Measurements from ENCODE around the gene MCF2L2. TPM values are rescaled to one million over a fixed set of nuclear protein-coding genes. Genes with fewer than 3 reads are reported as not detected.

Gene MCF2L2
- total and polyA plus RNA-seq, 2 of the 13 experiments (the other 11 are each of a cell fraction or from before 2014, with no cell fraction given) = not detected

DNA sequence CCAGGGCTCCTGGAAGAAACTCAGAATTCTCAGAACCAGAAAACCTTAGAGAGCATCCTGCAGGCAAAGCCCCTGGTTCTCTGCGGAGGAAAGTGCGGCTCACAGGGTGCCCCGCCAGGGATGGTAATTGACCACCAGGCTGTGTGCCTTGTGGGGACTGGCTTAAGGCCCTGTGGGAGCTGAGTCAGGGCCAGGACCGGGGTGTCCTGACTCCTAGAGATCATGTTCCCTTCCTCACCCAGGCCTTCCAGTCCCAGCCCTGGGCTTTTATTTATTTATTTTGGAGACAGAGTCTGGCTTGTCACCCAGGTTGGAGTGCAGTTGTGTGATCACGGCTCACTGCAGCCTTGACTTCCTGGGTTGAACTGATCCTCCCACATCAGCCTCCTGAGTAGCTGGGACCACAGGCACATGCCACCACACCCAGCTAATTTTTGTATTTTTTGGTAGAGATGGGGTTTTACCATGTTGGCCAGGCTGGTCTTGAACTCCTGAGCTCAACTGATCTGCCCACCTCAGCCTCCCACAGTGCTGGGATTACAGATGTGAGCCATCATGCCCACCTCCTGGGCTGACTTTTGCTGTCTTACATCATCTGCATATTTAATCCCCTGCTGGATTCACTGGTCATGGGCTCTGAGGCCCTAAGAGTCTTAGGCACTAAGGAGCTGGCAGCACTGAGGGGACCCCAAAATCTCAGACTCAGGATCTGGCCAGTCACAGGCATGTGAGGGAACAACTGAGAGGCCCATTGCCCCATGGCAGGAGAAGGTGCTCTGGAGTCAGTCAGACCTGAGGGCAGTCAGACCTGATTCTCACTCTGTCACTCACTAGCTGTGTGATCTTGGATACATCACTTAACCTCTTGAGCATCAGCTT, 245.4 kb downstream of the MCF2L2 start (continued):
- TF ChIP-seq, protein P1, sequence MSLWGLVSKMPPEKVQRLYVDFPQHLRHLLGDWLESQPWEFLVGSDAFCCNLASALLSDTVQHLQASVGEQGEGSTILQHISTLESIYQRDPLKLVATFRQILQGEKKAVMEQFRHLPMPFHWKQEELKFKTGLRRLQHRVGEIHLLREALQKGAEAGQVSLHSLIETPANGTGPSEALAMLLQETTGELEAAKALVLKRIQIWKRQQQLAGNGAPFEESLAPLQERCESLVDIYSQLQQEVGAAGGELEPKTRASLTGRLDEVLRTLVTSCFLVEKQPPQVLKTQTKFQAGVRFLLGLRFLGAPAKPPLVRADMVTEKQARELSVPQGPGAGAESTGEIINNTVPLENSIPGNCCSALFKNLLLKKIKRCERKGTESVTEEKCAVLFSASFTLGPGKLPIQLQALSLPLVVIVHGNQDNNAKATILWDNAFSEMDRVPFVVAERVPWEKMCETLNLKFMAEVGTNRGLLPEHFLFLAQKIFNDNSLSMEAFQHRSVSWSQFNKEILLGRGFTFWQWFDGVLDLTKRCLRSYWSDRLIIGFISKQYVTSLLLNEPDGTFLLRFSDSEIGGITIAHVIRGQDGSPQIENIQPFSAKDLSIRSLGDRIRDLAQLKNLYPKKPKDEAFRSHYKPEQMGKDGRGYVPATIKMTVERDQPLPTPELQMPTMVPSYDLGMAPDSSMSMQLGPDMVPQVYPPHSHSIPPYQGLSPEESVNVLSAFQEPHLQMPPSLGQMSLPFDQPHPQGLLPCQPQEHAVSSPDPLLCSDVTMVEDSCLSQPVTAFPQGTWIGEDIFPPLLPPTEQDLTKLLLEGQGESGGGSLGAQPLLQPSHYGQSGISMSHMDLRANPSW (CRISPR knock-in tag; IDR thresholded peaks at IDR 0.05; ENCODE audit: borderline replicate concordance) = no peak

DNA sequence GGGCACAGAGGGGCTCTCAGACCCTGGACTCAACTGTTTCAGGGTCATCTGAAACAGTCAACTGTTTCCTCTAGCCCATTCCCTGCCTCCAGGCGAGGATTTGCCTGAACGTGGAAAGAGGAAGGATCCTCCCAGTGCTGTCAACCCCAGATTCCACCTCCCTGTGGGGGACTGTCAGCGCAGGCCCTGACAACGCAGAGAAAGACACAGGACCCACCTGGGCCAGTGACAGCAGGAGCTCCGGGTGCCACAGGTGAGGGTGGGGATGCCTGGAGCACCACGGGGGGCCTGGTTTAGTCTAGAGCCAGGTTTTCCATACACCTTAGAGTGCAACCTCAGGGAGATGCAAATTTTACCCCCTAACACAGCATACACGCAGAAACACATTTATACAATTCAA, 246.3 kb downstream of the MCF2L2 start:
- no peak overlapping the region for H2AFZ ChIP-seq (ENCODE audit: low read length)
- no peak for DNase-seq (ENCODE audit: low spot score)
- H3K9me3 ChIP-seq (ENCODE audit: low read length) = no peaks in the 10 kb centered on the region
- no peaks in the 10 kb centered on the region for H3K79me2 ChIP-seq (ENCODE audit: insufficient read depth, low read length)
- H3K4me3 ChIP-seq (replicated peaks in 1 of 3; ENCODE audit: insufficient read depth in 1 of 3, low read depth in 2 of 3, low read length in 3 of 3) = no peak overlapping the region
- no peaks in the 10 kb centered on the region for H4K20me1 ChIP-seq (ENCODE audit: insufficient read depth, low read length)
- H3K4me1 ChIP-seq (ENCODE audit: insufficient read depth, low read length) = no peaks in the 10 kb centered on the region; the same call in 1 of the 2 replicates
- H3K4me2 ChIP-seq (ENCODE audit: low read depth, low read length) = no peak overlapping the region
- BruUV-seq (replicated peaks) = no TSS peak
- no peak overlapping the region for H3K9ac ChIP-seq (ENCODE audit: insufficient read depth, low read depth, low read length)
- intact Hi-C loops (cut with micrococcal nuclease; ENCODE audit: unreplicated experiment) = no loop called here
- ATAC-seq = no peak
- no peak overlapping the region for H3K27ac ChIP-seq (ENCODE audit: extremely low read length, insufficient read depth, low read length)
- H3K36me3 ChIP-seq (replicated peaks in 1 of 2; ENCODE audit: control insufficient read depth in 1 of 2, insufficient read depth in 2 of 2, low read length in 2 of 2) = no peaks in the 10 kb centered on the region
- peaks cover 8 to 29% of the 10 kb centered on the region in 2 experiments for H3K27me3 ChIP-seq (ENCODE audit: control insufficient read depth in 1 of 2, insufficient read depth in 2 of 2, low read length in 2 of 2)
- no CpG with 5 or more reads among the region's 7 CpGs for WGBS (ENCODE audit: low lambda C conversion rate)
- ChIA-PET CTCF (ENCODE audit: low intra/inter-chr PET ratio, low total read pairs) (no interaction called here), POLR2A (no interaction called here)
- no peak for FAIRE-seq
- in situ Hi-C loops (cut with HindIII; ENCODE audit: extremely low pct_ligation_motif_present, low pct_unique_long_range_greater_than_20kb) = loop anchor here (5.0 kb wide), 1 partner anchor 205 kb away; no protein-coding TSS in a partner anchor
- TF ChIP-seq MTA1 (CRISPR knock-in tag; IDR thresholded peaks at IDR 0.05; ENCODE audit: borderline replicate concordance) (no peak), ZEB1 (IDR thresholded peaks at IDR 0.05; ENCODE audit: insufficient replicate concordance, low read depth) (no peak), PHF20 (CRISPR knock-in tag; IDR thresholded peaks at IDR 0.05) (no peak), NR2F2 (IDR thresholded peaks at IDR 0.05; ENCODE audit: borderline replicate concordance, low read depth) (no peak), NFATC3 (CRISPR knock-in tag; IDR thresholded peaks at IDR 0.05) (no peak), SOX6 (IDR thresholded peaks at IDR 0.05) (no peak), SOX6 (CRISPR knock-in tag; IDR thresholded peaks at IDR 0.05) (no peak), NR3C1 (CRISPR knock-in tag; IDR thresholded peaks at IDR 0.05) (no peak), ZBTB38 (CRISPR knock-in tag; IDR thresholded peaks at IDR 0.05) (no peak), ZNF724P (CRISPR knock-in tag; IDR thresholded peaks at IDR 0.05; ENCODE audit: borderline replicate concordance) (no peak), HHEX (CRISPR knock-in tag; IDR thresholded peaks at IDR 0.05) (no peak)
- TF ChIP-seq, protein P2, sequence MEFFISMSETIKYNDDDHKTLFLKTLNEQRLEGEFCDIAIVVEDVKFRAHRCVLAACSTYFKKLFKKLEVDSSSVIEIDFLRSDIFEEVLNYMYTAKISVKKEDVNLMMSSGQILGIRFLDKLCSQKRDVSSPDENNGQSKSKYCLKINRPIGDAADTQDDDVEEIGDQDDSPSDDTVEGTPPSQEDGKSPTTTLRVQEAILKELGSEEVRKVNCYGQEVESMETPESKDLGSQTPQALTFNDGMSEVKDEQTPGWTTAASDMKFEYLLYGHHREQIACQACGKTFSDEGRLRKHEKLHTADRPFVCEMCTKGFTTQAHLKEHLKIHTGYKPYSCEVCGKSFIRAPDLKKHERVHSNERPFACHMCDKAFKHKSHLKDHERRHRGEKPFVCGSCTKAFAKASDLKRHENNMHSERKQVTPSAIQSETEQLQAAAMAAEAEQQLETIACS (CRISPR knock-in tag; IDR thresholded peaks at IDR 0.05) = no peak
- TF ChIP-seq, protein P3, sequence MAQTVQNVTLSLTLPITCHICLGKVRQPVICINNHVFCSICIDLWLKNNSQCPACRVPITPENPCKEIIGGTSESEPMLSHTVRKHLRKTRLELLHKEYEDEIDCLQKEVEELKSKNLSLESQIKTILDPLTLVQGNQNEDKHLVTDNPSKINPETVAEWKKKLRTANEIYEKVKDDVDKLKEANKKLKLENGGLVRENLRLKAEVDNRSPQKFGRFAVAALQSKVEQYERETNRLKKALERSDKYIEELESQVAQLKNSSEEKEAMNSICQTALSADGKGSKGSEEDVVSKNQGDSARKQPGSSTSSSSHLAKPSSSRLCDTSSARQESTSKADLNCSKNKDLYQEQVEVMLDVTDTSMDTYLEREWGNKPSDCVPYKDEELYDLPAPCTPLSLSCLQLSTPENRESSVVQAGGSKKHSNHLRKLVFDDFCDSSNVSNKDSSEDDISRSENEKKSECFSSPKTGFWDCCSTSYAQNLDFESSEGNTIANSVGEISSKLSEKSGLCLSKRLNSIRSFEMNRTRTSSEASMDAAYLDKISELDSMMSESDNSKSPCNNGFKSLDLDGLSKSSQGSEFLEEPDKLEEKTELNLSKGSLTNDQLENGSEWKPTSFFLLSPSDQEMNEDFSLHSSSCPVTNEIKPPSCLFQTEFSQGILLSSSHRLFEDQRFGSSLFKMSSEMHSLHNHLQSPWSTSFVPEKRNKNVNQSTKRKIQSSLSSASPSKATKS (CRISPR knock-in tag; IDR thresholded peaks at IDR 0.05) = no peak
- TF ChIP-seq, protein P4, sequence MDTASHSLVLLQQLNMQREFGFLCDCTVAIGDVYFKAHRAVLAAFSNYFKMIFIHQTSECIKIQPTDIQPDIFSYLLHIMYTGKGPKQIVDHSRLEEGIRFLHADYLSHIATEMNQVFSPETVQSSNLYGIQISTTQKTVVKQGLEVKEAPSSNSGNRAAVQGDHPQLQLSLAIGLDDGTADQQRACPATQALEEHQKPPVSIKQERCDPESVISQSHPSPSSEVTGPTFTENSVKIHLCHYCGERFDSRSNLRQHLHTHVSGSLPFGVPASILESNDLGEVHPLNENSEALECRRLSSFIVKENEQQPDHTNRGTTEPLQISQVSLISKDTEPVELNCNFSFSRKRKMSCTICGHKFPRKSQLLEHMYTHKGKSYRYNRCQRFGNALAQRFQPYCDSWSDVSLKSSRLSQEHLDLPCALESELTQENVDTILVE (CRISPR knock-in tag; IDR thresholded peaks at IDR 0.05) = no peak
- TF ChIP-seq, protein P5, sequence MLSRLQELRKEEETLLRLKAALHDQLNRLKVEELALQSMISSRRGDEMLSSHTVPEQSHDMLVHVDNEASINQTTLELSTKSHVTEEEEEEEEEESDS (CRISPR knock-in tag; IDR thresholded peaks at IDR 0.05; ENCODE audit: borderline replicate concordance) = no peak

All from HepG2 (cell line).